Keratinocyte (primary cell): Measurements from ENCODE around the gene GRK5. TPM values are rescaled to one million over a fixed set of nuclear protein-coding genes. Genes with fewer than 3 reads are reported as not detected.

Experiments
- DNase-seq: peaks from one replicate; pipeline ENCODE4 v3.0.0-alpha.2; 2011; ENCODE audit warnings: low read depth, missing footprints, low spot score
- FAIRE-seq: peaks from 2 replicates; lab custom pipeline; 2011; peaks lifted over from hg19 to GRCh38; lab: Jason Lieb, UNC
- H2AFZ ChIP-seq: 2 replicates; pipeline ENCODE4 v1.6.0; 2012; ENCODE audit warnings: low read length, control low read depth, inconsistent platforms; ENCODE audit not compliant: control insufficient read depth
- H3K27ac ChIP-seq: 2 replicates; pipeline ENCODE4 v1.5.1; 2011; ENCODE audit warnings: low read length; ENCODE audit not compliant: control insufficient read depth, insufficient read depth
- H3K27me3 ChIP-seq: 3 replicates; pipeline ENCODE4 v1.6.0; 2011; ENCODE audit warnings: low read length; ENCODE audit not compliant: control insufficient read depth, insufficient read depth; ENCODE audit errors: extremely low read depth
- H3K36me3 ChIP-seq, 2 experiments: 2 replicates in 1 of 2; 3 replicates in 1 of 2; pipeline ENCODE4 v1.5.1; 2011; ENCODE audit warnings: low read length in 2 of 2, mild to moderate bottlenecking in 1 of 2; ENCODE audit not compliant: control insufficient read depth in 2 of 2, insufficient read depth in 2 of 2; ENCODE audit errors: extremely low read depth in 1 of 2
- H3K4me1 ChIP-seq: 3 replicates; pipeline ENCODE4 v1.5.1; 2011; ENCODE audit warnings: low read length; ENCODE audit not compliant: control insufficient read depth, insufficient read depth; ENCODE audit errors: extremely low read depth
- H3K4me2 ChIP-seq: 3 replicates; pipeline ENCODE4 v1.6.0; 2011; ENCODE audit warnings: low read depth, low read length; ENCODE audit not compliant: control insufficient read depth, insufficient read depth; ENCODE audit errors: extremely low read depth
- H3K4me3 ChIP-seq, 3 experiments: fragments of 200-600 bp in 1 of 3; sonication (generic) in 1 of 3; 2 replicates in 2 of 3; 3 replicates in 1 of 3; pipeline ENCODE4 v1.5.1; 2011 to 2016; ENCODE audit warnings: low read length in 3 of 3, mild to moderate bottlenecking in 3 of 3, control low read depth in 2 of 3, inconsistent platforms in 1 of 3, low read depth in 1 of 3, mixed read lengths in 1 of 3, mixed run types in 1 of 3, moderate library complexity in 1 of 3; ENCODE audit not compliant: control insufficient read depth in 2 of 3, insufficient read depth in 2 of 3; ENCODE audit errors: extremely low read depth in 1 of 3
- H3K79me2 ChIP-seq: 2 replicates; pipeline ENCODE4 v1.6.0; 2012; ENCODE audit warnings: low read length; ENCODE audit not compliant: control insufficient read depth, insufficient read depth
- H3K9ac ChIP-seq: 3 replicates; pipeline ENCODE4 v1.6.0; 2011; ENCODE audit warnings: low read length; ENCODE audit not compliant: control insufficient read depth, insufficient read depth; ENCODE audit errors: extremely low read depth
- H3K9me1 ChIP-seq: 3 replicates; pipeline ENCODE4 v1.6.0; 2011; ENCODE audit warnings: low read length; ENCODE audit not compliant: control insufficient read depth, insufficient read depth; ENCODE audit errors: extremely low read depth
- H3K9me3 ChIP-seq: 2 replicates; pipeline ENCODE4 v1.5.1; 2012; ENCODE audit warnings: low read depth, low read length; ENCODE audit not compliant: control insufficient read depth
- H4K20me1 ChIP-seq: 3 replicates; pipeline ENCODE4 v1.6.0; 2011; ENCODE audit warnings: low read length; ENCODE audit not compliant: control insufficient read depth, insufficient read depth; ENCODE audit errors: extremely low read depth
- CTCF ChIP-seq, 3 experiments: IDR thresholded peaks in 1 of 3; conservative IDR thresholded peaks in 1 of 3; optimal IDR thresholded peaks in 1 of 3; 2 replicates in 2 of 3; 3 replicates in 1 of 3; pipeline versions ENCODE3 to v1.5.1; 2011; ENCODE audit warnings: low read length in 3 of 3, mild to moderate bottlenecking in 3 of 3, moderate library complexity in 2 of 3, control low read depth in 1 of 3, inconsistent platforms in 1 of 3; ENCODE audit not compliant: insufficient read depth in 2 of 3; ENCODE audit errors: extremely low read depth in 1 of 3
- EZH2 ChIP-seq: IDR thresholded peaks from one replicate; pipeline ENCODE4 v1.6.1; 2012; ENCODE audit warnings: inconsistent platforms, mild to moderate bottlenecking, low read length, moderate library complexity
- dilution Hi-C: fragments of 300-500 bp; cut with MboI; formaldehyde crosslinking; loops from one replicate; pipeline ENCODE4 v1.7.0; 2020; ENCODE audit warnings: low sequenced_read_pairs; ENCODE audit not compliant: extremely low pct_ligation_motif_present
- polyA plus RNA-seq, 5 experiments: library from polyadenylated mRNA; depleted of rRNA in 3 of 5; stranded (reverse) in 3 of 5; stranded (forward) in 1 of 5; unstranded in 1 of 5; fragments of >200 nt; gene quantifications; 1 replicate in 1 of 5; 2 replicates in 3 of 5; 3 replicates in 1 of 5; pipeline versions ENCODE4 v1.2.1 to v1.2.3, GENCODE V29; 2011 to 2012; ENCODE audit warnings: missing spikeins in 2 of 5, low read depth in 1 of 5, low replicate concordance in 1 of 5

Gene GRK5
- polyA plus RNA-seq, 1 donor (not counting 4 experiments of a cell fraction or from before 2014, with no cell fraction given): 7.6 TPM

- FAIRE-seq (no peak), DNase-seq (no peak)
- Histone ChIP-seq H3K9ac (no peak overlapping the region), H3K27ac (no peak overlapping the region), H3K9me1 (no peaks in the 10 kb centered on the region), H2AFZ (no peak overlapping the region), H3K4me2 (no peak overlapping the region), H3K36me3 (peaks cover 1 to 5% of the 10 kb centered on the region in 2 experiments), H3K79me2 (no peaks in the 10 kb centered on the region), H3K27me3 (no peaks in the 10 kb centered on the region), H4K20me1 (no peaks in the 10 kb centered on the region), H3K9me3 (no peaks in the 10 kb centered on the region), H3K4me3 (no peak overlapping the region), H3K4me1 (no peaks in the 10 kb centered on the region)
- TF ChIP-seq EZH2 (no peak), CTCF (optimal IDR thresholded peaks at IDR 0.05 in 1 of 3, IDR thresholded peaks at IDR 0.05 in 1 of 3, conservative IDR thresholded peaks at IDR 0.05 in 1 of 3; ENCODE audit: extremely low read depth in 1 of 3, insufficient read depth in 2 of 3, low read length in 3 of 3) (no peak)
- dilution Hi-C loops: no loop called here
Observed at GRCh38 chr10:119347181-119347974, 140.0 kb downstream of the GRK5 start.

- Histone ChIP-seq H2AFZ (no peak overlapping the region), H3K27ac (no peak overlapping the region), H3K79me2 (no peaks in the 10 kb centered on the region), H3K4me1 (no peaks in the 10 kb centered on the region), H3K27me3 (no peaks in the 10 kb centered on the region), H4K20me1 (no peaks in the 10 kb centered on the region), H3K9me3 (no peaks in the 10 kb centered on the region), H3K4me3 (no peak overlapping the region), H3K9ac (no peak overlapping the region), H3K9me1 (no peaks in the 10 kb centered on the region), H3K36me3 (peaks cover 1 to 5% of the 10 kb centered on the region in 2 experiments), H3K4me2 (no peak overlapping the region)
- dilution Hi-C loops: no loop called here
- no peak for FAIRE-seq
- TF ChIP-seq EZH2 (no peak), CTCF (optimal IDR thresholded peaks at IDR 0.05 in 1 of 3, IDR thresholded peaks at IDR 0.05 in 1 of 3, conservative IDR thresholded peaks at IDR 0.05 in 1 of 3; ENCODE audit: extremely low read depth in 1 of 3, insufficient read depth in 2 of 3, low read length in 3 of 3) (no peak)
- no peak for DNase-seq
Observed at GRCh38 chr10:119348106-119348505, 140.7 kb downstream of the GRK5 start.
